DMS53 (cell line): ENCODE measurements around the gene PKD1L1.
"Not testable (repeated sequence)": the region's sequence is repeated elsewhere in the genome, so short reads cannot be mapped to it uniquely, and the experiment has no call there.

ENCODE experiments used
- DNase-seq: peaks from one replicate; lab custom pipeline; 2025; lab: John Stamatoyannopoulos, UW

PKD1L1 gene

DNA sequence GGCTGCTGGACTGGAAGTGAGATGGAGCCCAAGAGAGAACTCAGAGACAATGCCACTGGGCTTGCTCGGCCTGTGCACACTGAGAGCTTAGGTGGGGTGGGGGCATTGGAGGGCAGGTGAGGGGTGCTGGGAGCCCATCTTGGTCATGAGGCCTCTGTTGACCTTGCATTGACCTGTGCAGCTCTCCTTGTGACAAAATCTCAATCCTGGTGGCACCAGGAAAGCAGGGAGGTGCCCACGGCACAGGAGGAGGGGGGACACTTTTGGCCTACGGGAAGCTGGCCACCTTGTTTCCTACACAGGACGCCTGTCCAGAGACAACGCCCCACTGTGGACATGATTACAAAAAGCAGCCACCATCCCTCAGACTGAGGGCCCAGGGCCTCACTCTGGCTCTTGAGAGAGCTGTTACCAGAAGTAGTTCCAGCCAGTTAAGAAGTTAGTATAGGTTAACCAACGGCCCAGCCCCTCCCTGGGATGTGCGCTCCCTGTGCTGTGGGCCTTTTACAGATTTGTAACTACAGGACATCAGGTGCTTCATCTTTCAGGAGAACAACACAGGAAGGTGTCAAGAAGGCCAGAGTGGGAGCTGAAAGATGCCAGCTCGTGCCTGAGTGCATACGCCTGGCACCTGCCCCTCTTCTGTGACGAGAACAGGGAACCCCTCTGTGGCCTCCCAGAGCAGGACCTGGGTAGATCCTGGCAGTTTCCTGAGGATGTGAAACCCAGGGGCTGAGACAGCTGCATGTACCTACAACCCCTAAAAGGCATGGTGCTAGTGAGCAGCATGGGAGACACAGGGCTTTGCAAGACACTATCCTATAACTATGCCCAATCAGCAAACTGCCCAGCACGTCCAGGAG is 10.3 kb downstream of the PKD1L1 start:
- no peak for DNase-seq

DNA sequence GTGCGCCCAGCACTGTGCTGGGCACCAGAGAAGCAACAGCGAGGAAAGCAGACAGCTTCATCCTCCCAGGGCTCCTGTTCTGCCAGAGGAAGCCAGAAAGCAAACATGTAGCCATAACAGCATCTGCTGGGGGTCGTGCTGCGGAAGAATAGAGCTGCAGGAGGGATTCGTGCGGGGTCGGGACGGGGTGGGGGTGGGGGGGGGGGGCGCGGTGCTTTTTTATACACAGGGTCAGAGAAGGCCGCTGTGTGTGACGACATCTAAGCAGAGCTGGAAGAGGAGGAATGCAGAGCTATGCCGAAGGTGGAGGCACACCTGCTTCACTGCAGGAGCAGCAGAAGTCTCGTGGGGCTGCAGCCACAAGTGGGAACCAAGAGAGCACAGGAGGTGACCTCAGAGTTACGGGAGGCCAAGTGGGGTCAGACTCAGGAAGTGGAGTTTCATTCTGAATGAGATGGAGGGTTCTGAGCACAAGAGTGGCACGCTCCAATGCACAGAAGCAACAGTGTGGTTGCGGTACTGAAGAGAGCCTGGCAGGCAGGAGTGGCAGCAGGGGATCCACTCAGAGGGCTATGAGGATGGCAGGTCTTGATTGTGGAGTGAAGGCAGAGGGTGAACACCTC is 11.1 kb downstream of the PKD1L1 start:
- DNase-seq = peak; percentile 32

DNA sequence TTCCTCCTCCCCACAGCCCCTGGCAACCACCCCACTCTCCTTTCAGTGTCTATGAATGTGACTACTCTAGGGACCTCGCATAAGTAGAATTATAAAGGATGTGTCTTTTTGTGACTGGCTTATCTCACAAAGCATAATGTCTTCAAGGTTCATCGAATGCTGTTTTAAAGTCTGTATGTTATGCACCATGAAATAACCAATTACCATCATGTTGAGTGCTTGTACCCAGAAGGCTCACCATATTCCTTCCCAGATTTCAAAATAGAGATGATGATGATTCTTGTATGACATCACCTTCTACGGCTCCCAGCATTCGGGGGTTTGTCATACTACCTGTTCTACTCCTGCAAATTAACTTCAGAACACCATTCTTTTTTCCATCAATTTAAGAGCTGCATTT is 11.9 kb downstream of the PKD1L1 start:
- DNase-seq = no peak

DNA sequence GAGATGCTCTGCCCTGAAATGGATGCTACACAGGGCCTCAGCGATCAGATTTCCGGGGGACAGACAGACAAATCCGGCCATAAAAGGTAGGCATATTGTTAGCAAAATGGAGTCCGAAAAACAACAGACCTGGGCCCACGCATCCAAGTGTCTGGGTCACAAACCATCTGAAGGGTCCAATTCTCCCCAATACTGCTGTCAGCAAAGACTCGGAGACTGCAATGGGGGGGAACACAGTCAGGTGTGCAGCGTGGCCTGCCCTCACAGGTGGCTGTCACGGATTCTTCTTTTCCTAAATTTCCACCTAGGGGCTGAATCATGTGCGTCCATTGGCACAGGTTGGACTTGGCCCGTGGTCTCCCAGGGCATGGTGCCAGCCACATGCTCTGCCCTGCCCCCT is 12.9 kb downstream of the PKD1L1 start:
- no peak for DNase-seq

DNA sequence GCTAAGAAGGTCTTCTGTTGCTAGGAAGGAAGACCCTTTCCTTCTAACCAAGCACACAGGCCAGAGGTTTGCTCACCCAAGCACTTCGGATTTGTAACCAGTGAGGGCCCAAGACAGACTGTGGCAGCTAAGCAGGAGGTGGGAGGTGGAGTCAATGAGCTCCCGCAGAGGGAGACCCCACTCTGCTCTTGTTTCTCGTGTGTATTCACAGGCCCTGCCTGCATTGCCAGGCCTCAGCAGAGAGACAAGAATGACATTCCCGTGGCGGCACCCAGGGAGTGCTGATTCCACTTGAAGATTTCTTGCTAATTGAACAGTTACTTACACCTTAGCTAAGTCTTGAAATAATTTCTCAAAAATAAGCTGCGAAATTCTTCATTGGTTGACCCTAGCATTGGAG is 13.4 kb downstream of the PKD1L1 start:
- DNase-seq = no peak

DNA sequence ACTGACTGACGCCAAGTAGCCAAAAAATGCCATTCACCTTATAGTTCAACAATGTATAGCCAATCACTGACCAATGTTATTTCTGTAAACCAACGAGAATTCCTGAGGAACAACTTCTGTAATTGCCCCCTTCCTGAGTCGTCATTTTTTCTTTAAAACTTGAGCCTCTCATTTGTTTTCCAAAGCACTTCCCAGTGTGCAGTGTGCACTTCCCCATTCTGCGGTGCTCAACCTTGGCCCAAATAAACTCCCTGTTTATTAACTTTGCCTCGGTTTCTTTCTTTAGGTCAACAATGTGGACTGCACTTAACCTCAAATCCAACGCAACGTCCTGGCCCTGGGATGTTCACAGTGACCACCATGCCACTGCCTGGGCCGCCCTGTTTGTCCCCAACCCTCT is 15.1 kb downstream of the PKD1L1 start:
- no peak for DNase-seq

DNA sequence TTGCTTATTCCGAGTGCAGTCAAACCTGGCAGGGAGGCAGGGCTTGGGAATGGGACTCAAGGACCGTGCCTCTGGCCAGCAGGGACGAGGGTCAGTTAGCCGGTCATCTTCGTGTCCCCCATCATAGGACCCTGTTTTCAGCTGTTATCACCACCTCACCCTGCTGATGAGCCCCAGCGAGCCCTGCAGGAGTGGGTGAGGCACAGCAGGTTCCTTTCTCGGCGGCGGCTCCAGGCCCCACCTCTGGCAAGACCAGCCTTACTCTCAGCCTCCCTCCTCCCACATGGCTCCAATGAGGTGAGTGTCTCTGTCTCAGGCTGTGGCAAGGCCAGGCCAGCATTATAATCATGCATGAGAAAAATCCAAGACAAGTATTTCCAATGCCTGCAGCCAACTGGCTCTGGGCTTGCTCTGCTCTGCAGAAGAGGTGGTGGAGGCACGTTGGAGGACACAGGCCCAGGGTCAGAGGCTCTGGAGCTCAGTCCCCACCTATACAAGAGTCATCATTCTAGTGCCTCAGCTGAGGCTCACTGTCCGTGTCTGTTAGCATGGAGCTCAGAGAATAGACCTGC is 15.7 kb downstream of the PKD1L1 start:
- no peak for DNase-seq

DNA sequence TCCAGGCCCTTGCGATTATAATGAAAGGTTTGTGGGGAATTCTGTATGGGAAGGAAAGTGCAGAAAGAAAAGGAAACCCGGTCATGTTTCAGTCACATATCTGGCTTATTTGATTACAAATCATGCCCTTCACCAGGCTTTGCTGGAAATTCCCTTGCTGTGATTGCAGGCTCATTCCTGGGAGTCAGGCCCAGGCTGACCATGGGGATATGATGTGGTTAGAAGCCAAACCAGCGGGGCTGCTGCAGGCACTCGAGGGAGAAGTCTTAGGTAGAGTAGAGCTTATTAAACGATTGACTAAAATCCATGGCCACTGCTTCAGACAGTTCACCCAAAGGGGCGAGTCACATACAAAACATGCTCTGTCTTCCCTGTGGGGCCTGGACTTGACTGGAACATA is 16.2 kb downstream of the PKD1L1 start:
- no peak for DNase-seq

DNA sequence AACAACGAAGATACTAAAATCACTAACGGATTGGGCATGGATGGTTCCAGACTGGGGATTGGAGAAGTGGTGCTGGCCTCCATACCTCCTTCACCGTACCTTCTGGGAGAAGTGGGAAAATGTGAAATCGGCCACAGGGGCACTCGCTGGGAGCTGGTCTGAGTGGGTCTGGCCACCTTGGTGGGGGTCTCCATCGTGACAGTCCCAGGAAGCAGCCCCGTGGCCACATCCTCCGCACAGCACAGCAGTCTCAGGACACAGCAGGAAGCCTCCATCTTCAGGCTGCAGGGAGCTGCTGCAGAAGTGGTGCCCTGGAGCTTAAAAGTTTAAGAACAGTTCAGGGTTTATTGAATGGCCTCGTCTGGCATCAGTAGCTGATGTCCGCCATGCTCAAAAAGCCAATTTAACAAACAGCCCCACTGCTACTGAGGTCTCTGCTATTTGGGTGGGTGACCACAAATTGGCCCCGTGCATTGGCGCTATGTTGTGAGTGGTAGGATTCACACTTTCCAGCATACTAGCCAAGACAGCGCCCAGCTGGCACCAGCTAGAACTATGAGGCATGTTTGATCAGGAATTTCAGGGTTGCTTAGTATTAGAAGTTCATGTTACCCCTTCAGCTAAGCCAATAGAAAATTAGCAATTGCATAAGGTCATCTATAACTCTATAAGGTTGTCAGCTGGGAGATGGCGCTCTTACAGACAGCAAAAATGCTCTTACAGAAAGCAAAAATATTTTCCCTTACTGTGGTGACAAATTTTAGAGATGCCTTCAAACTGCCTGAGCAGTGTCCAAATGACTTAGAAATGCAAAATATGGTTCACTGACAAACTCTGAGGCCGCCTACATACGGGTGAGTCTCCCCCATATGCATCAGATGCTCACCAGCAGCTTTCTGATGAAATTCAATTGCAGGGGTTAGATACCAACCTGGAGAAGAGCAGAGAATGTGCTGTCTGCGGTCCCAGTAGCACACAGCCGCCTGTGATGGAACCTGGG is 17.0 kb downstream of the PKD1L1 start:
- DNase-seq = no peak

DNA sequence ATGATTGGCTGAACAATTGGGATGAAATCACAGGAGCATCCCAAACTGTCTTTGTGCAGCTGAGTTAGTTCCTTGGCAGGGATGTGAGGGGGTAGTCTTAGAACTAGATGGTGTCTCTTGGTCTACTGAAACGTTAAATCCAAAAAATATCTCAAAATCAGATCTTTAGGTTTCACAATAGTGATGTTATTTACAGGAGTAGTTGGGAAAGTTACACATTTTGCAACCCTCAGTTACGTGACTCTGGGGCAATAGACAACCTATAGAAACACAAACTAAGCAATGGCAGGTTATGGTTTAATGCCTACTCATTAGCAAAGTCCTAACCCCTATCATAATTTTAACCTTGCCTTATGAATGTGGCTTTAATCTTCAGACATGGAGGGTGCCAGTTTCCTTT is 24.0 kb downstream of the PKD1L1 start:
- DNase-seq = no peak

DNA sequence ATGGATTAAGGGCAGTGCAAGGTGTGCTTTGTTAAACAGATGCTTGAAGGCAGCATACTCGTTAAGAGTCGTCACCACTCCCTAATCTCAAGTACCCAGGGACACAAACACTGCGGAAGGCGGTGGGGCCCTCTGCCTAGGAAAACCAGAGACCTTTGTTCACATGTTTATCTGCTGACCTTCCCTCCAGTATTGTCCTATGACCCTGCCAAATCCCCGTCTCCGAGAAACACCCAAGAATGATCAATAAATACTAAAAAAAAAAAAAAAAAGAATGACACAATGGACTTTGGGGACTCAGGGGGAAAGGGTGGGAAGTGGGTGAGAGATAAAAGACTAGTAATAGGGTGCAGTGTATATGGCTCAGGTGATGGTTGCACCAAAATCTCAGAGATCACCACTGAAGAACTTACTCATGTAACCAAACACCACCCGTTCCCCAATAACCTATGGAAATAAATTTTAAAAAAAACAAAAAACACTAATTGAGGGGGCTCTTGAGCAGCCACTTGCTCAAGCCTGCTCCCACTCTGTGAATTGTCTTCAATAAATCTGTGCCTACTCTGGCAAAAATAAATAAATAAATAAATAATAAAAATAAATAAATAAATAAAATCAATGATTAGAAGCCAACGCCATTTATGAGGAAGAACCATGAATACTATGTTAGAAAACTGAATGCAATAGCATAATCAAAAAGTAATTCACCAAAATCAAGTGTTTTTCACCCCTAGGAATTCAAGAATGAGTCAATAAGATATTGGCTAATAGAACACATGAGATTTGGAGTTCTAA is 25.0 kb downstream of the PKD1L1 start:
- not testable (repeated sequence) for DNase-seq

DNA sequence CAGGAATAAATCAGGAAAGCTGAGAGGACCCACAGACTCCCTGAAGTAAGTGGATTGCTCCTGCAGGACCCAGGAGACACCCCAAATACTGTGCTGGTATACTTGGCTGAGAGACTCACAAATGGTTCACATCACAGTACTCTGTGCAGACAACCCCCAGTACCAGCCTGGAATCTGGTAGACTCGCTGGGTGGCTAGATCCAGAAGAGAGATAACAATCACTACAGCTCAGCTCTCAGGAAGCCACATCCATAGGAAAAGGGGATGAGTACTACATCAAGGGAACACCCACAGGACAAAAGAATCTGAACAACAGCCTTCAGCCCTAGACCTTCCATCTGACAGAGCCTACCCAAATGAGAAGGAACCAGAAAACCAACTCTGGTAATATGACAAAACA is 31.8 kb downstream of the PKD1L1 start:
- DNase-seq = not testable (repeated sequence)

DNA sequence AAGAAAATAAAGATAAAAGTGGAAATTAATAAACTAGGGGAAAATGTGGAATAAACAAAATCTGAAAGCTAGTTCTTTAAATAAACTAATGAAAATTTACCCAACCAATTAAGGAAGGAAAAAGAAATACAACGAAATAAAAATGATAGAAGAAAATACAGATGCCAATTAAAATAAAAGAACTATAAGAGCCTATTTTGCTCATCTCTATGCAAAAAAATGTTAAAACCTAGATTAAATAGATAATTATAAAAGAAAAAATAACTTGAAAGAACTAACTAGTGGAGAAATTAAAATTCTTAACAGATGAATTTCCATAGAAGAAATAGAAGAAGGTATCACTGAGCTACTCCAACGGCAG is 32.7 kb downstream of the PKD1L1 start:
- no peak for DNase-seq

DNA sequence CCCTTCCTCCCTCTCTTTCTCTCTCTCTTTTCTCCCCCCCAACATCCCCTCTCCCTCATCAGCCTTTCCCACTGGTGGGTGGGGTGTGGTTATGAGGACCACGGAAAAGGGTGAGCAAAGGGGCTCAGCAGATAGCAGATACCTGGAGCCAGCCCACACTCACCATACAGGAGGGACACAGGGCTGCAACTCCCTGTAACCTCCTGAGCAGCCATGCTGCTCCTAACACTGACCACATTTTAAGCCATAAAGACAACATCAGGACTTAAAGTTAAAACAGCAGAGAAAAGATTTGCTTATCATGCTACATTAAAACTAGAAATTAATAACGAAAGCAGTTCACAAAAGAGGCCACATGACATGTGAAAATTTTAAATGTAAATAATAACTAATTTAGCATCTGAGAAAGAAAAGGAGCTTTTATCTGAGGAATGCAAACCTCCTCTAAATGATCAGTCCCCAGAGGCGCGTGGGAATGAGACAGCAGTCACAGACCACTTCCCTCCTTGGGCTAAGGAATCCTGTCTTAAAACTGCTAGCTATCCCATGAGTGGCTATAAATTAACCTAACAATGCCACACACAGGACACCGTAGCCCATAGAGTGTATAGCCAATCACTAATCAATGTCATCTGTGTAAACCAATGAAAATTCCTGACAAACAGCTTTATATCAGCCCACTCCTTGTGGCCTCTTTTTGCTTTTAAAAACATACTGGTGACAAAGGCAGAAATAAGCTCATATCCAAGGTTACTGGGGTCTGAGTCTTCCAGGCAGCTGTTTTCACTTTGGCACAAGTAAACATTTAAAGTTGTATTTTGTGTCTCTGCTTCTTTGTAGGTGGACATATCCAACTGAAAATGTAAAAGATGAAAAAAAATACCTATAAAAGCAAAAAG is 33.3 kb downstream of the PKD1L1 start:
- no peak for DNase-seq

DNA sequence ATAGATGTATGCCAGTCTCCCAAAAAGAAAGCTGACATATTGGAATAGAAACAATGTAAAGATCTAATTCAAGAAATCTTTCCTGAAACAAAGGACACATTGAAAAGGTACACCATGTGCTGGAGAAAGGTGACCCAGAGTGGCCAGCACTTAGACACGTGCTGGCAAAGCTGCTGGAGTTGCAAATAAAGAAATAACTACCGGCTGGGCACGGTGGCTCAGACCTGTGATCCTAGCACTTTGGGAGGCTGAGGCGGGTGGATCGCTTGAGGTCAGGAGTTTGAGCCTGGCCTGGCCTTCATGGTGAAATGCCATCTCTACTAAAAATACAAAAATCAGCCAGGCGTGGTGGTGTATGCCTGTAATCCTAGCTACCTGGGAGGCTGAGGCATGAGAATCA is 35.9 kb downstream of the PKD1L1 start:
- no peak for DNase-seq

DNA sequence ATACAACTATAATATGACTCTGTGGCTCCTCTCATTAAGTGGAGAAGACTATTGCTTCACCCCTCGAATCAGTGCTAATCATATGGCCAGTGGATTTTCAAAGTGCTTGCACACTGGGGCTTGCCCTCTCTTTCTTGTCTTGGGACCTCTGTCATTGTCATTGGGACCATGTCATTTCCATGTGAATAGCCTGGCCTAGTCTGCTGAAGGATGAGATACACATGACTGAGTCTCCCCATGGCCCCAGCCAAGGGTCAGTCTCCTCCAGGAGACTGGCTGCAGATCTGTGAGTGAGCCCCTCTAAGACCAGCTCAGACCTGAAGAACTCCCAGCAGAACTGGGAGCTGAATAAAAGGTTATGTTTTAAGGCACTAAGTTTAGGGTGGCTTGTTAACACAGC is 39.5 kb downstream of the PKD1L1 start:
- DNase-seq = no peak

DNA sequence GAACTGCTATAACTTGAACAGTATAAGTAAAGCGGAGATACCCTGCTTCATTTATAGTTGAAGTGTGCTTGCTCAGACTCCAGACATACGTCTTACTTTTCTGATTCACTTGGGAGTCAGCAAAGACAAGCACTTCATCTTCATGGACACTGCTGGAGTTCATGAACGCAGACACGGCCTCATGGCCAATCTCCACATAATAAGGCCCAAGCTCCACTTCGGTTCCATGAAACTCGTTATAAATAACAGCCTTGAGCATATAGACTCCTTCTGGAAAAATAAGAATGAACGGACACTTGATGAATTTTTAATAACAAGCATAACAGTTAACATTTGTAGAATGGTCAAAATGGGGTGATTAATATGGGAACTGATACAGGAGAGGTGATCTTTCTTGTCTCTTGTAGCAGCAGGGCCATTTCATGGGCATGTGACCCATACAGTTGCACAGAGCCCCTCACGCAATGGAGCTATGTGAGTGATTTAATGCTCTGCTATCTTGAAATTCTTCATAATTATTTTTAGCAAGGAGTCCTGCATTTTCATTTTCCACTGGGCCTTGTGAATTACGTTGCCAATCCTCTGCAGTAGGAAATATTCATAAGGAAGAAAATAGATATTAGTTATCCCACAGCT is 40.2 kb downstream of the PKD1L1 start:
- no peak for DNase-seq

DNA sequence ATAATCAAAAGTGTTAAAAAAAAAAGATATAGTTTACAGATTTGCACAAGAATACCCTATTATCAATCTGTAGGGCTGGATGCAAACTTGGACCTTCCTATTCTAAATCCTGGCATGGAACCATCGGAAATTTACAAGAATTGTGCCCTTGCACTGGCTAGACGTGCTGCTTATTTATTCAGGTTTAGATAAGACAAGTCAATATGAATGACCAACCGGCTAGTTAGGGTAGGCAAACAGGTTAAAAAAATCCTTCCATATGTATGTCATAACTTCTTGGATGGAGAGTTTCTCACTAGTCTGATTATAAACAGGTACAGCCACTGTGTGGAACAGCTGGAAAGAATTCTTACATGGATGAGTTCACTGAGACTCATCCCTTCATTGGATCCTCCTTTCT is 41.4 kb downstream of the PKD1L1 start:
- DNase-seq = no peak

DNA sequence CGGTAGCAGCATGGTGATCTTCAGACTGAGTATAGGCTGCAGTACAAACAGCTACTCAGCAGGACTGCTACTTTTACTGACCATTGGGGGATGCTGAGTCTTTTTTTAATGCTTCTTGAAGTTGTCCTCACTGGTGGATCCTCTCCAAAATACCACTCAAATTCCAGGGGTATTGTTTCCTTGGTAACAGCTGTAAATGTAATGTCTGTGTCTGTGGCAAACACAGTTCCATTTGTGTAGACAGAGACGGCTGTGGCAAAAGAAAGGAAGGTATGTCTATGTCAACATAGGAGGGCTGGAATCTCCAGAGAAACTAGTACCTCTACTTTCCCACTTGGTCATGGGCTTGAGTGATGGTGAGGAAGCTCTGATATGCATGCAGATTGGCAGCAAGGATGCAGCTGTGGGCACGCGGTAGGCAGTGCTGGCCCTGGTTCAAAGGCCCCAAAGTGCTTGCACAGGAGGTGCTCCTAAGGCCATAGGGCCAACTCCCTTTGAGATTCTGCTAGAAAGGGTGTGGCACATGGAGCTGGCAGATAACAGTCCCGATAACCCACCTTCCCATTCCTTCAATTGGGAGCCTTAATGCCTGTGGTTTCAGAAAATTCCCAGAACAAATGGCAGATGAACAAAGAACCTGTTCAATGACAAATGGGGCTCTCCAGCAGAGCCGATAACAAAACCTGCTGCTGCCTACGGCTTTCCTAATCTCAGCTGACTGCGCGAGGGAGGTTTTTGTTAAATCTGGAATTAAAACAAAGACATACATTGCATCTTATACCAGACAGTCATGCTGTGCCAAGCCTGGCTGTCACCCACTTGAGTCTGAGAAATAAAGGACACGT is 43.0 kb downstream of the PKD1L1 start:
- no peak for DNase-seq
